OCI-M2 (cell line): ENCODE results near the gene TMEM126A.
A peak's percentile ranks its signal among the peaks of the same experiment; 100 is the strongest.
"Not testable (repeated sequence)": the region's sequence is repeated elsewhere in the genome, so short reads cannot be mapped to it uniquely, and the experiment has no call there.

Experiments used
- DNase-seq: peaks from one replicate; lab custom pipeline; 2025; ENCODE audit not compliant: unreplicated experiment; lab: John Stamatoyannopoulos, UW

TMEM126A gene

DNA sequence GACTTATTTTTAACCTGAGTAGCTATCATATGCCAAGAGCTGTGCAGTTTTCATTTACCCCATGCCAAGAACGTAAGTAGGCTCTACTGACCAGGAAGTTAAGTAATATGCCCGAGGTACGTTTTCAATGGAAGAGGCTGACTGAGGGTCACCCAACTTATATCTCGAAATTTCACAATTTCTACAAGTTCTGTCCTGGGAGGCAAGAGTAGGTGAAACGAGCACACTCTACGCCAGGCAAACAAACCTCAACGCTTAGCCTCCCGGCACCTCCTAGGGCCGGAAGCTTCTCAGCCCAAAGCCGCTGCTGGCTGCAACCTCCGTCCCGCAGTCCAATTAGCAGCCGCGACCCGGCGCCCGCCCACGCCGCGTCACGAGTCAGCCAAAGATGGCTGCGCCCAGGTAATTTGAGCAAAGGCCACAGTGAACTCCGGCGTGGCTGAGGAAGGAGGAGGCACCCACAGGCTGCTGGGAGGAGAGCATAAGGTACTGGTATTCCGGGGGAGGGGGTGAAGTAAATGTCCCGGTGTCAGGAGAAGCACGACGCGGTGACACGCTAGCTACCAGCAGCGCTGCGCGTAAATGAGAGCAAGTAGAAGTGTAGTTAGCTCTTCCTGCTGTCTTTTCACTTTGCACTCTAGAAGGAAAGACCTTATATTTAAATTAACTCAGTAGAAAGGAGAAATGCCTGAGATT is at the start of gene TMEM126A:
TMEM126A (plus strand) TSS at position 364 of the 696 bp plus-strand sequence. CDS start 2,289 bp downstream, outside the sequence.
- DNase-seq: no peak

DNA sequence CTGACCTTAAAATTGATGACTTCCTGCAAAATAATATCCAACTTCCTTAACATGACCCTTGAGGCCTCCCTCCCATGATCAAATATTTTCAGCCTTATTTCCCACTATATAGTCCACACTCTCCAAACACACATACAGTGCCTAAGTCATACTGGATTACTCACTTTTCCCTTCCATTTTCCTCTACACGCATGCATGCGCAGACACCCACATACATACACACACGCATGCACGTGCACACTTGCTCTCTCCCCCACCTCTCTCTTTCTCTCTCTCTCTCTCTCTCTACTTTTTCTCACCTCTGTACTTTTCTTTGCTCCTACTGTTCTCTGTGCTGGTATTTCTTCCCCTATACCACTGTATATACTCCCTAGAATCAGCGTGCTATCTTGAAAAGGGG is 48.7 kb upstream of the TMEM126A start:
- no peak for DNase-seq

DNA sequence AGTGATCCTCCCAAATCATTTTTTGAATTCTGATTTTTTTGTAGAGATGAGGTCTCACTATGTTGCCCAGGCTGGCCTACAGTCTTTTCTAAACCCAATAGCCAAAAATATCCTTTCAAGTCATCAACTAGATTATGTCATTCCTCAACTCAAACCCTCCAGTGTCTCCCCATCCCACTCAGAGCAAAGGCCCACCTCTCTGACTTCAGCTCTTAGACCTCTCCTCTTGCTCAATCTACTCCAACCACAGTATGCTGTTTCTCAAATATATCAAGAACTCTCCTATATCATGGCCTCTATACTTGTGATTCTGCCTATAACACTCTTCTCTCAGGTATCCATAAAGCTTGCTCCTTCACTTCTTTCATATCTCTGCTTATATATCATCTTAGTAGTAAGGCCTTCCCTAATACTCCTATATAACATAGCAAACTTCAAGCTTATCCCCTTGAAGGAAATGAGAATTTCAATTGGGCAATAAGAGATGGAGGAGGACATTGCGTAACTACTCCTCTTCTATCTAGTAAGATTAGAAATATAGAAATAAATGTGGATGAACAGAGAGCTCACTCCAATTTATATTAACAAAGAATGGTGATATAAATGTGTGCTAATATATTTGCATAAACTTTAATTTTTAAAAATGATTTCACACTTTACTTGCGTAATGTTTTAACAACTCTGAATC is 45.1 kb upstream of the TMEM126A start:
- DNase-seq: no peak

DNA sequence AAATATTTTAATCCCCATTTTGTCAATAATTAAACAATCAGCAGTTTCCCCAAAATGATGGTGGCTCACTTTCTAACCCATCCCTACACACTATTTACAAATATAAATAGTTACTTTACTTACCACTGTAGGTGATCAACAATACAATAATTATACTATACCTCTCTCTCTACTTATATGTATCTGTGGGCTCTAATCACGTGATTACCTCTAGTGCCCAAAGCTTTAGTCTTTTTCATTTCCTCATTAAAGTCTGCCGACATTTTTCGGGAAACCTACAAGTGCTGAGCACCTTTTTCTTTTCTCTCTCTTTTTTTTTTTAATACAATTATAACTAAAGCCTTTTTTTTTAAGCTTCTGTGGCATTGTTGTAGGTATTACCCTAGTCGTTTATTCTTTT is 44.5 kb upstream of the TMEM126A start:
- no peak for DNase-seq

DNA sequence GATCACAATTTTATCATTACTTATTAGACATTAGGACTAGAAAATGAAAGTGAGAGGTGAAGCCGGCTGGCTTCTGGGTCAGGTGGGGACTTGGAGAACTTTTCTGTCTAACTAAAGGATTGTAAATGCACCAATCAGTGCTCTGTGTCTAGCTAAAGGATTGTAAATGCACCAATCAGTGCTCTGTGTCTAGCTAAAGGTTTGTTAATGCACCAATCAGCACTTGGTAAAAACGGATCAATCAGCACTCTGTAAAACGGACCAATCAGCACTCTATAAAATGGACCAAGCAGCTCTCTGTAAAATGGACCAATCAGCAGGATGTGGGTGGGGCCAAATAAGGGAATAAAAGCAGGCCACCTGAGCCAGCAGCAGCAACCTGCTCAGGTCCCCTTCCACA is 41.5 kb upstream of the TMEM126A start:
- DNase-seq: not testable (repeated sequence)

DNA sequence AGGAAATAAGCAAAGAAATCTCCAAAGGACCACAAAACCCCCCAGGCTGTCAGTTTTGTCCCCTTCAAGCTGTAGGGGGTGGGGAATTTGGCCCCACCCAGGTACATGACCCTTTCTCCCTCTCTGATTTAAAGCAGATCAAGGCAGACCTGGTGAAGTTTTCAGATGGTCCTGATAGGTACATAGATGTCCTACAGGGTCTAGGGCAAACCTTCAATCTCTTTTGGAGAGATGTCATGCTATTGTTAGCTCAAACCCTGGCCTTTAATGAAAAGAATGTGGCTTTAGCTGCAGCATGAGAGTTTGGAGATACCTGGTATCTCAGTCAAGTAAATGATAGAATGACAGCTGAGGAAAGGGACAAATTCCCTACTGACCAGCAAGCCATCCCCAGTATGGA is 39.1 kb upstream of the TMEM126A start:
- DNase-seq: not testable (repeated sequence)

DNA sequence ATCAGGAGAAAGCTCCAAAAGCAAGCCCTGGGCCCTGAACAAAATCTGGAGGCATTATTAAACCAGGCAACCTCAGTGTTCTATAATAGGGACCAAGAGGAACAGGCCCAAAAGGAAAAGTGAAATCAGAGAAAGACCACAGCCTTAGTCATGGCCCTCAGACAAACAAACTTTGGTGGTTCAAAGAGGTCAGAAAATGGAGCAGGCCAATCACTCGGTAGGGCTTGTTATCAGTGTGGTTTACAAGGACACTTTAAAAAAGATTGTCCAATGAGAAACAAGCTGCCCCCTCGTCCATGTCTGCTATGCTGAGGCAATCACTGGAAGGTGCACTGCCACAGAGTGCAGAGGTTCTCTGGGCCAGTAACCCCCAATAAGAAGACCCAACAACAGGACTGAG is 38.5 kb upstream of the TMEM126A start:
- not testable (repeated sequence) for DNase-seq

DNA sequence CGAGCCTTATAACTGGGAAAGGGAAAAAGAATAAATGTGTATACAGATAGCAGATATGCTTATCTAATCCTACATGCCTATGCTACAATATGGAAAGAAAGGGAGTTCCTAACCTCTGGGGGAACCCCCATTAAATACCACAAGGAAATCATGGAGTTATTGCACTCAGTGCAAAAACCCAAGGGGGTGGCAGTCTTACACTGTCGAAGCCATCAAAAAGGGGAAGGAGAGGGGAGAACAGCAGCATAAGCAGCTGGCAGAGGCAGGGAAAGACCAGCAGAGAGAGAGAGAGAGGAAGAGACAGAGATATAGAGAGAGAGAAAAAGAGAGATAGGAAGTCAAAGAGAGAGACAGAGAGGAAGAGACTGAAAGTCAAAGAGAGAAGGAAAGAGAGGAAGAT is 36.1 kb upstream of the TMEM126A start:
- not testable (repeated sequence) for DNase-seq

DNA sequence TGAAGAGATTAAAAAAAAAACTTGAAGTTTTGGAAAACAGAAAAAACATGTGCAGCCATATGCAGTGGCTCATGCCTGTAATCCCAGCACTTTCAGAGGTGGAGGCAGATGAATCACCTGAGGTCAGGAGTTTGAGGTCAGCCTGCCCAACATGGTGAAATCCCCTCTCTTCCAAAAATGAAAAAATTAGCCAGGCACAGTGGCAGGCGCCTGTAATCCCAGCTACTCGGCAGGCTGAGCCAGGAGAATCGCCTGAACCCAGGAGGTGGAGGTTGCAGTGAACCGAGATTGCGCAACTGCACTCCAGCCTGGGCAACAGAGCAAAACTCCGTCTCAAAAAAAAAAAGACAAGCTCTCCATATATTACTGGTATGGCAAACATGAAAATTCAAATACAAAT is 28.3 kb upstream of the TMEM126A start:
- no peak for DNase-seq

DNA sequence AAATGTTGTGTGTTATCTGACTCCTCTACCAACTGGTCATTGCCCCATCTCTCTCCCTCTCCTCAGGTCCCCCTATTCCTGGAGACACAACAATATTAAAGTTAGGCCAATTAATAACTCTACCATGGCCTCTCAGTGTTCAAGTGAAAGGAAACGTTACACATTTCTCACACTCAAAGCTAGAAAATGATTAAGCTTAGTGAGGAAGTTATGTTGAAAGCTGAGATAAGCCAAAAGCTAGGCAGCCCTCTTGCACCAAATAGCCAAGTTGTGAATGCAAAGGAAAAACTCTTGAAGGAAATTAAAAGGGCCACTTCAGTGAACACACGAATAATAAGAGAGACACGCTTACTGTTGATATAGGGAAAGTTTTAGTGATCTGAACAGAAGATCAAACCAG is 27.5 kb upstream of the TMEM126A start:
- no peak for DNase-seq

DNA sequence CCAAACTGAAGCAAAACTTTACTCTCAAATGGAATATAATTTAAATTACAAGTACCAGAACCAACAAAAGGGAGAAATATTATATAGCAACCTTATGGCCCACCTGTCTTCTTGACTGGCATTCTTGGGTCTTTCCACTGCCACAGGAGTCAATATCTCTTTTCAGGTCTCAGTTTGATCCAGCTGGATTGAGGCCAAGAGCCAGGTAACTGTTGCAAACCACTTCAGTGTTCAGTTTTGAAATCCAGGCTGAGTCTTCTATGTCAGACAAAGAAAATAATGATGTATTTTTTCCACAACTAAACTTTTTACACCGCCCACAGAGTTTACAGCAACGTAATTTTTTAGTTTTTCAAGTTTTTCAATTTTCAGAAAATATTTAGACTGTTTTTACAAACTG is 21.3 kb upstream of the TMEM126A start:
- no peak for DNase-seq

DNA sequence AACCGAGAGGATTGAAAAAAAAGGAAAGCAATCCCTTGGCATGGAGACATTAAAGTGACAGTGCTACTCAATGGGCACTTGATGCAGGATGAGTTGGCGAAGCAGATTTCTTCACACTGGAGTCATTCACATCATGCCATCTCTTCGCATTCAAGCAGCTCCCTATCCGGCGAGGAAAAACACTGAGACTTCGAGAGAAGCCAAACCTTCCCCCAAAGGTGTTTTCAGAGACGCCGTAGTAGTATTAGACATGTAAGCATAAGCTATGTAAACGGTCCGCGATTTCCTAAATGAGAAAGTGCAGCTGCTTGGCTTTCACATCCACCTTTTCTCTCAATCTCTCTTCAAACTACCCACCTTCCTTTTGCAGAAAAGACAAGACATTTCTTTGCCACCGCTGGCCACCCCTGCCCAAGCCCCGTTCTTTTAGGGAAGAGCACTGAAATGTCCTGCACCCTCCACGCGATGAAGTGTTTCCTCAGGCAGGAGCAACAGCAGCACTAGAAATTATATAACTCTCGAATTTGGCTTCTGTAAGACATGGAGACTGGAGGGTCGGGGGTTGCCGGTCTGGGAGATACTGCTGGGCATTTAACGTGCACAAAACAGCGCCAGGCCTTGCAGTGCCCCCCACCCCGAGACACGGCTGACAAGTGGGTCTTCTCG is 20.3 kb upstream of the TMEM126A start, which contains the start of gene DLG2:
DLG2 (minus strand) TSS at position 13 of the 666 bp plus-strand sequence.
- no peak for DNase-seq

DNA sequence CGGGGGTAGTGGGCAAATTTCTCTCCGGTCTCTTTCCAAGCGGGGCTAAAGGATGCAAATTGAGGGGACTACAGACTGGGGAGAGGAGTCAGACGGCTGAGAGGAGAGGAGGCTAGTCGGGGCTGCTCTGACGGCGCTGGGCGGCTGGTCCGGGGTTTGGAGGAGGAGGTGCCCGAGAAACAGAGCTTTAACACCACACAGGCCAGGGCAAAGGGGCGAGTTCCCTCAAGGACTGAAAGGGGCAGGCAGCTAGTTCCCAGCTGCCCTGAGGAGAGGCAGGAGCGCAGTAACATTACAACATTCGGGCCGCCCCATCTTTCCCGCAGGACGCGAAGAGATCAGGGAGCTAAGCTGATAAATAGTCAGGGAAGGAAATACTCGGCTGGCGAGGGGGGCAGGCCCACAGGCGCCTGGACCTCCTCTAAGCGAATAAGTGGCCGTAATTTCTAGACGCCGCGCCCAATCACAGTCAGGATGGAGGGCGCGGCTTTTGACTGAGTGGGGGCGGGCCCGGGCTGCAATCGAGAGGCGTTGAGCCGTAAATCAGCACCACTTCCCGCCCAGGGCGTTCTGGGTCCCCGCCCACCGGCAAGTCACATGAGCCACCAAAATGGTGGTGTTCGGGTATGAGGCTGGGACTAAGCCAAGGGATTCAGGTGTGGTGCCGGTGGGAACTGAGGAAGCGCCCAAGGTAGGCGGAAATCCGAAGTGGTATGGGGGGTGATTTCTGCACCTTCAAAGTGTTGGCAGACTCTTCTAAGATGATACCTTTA is 19.6 kb upstream of the TMEM126A start, which contains the start of gene TMEM126B:
TMEM126B (plus strand) TSS at position 596 of the 773 bp plus-strand sequence; CDS start at position 611, 15 bp downstream.
- peak; percentile 66 for DNase-seq

DNA sequence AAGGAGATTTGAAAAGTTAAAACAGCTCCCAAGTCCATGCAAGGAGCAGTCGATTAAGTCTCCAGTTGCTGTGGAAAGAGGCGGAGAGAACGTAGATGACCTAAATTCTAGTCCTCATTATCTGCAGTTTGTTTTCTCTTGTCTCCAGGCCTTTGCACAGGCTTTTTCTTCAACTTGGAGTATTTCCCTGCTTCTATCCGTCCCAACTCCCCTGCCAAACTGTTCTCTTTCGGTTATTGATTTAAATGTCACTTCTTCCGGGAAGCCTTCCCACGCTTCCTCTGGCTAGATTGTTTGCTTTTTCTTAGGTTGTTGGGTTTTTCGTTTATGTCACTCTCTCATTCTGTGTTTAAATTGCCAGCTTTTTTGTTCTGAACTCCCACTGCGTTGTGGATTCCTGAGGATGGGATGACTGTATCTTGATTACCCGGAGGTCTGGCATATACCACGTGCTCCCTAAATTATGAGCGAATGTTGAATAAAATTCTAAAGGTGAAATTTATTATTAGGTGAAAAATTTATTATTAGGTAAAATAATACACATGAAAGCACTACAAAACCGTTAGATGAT is 18.9 kb upstream of the TMEM126A start:
- no peak for DNase-seq

DNA sequence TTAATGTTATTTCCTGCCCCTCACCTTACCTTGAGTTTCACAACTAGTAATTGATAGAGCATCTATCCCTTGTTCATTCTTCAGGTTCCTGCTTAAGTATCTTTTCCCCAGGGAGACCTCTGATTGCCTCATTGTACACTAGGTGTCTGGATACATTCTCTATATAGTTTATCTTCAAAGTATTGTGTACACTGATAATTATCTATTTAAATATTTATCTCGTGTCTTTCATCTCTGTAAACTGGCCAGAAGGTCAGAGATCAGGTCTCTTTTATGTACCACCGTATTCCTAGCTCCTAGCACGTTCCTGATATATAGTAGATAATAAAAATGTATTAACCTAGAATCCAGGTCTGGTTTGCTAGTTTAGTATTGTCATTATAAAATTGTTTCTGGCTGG is 13.0 kb upstream of the TMEM126A start:
- DNase-seq: no peak

DNA sequence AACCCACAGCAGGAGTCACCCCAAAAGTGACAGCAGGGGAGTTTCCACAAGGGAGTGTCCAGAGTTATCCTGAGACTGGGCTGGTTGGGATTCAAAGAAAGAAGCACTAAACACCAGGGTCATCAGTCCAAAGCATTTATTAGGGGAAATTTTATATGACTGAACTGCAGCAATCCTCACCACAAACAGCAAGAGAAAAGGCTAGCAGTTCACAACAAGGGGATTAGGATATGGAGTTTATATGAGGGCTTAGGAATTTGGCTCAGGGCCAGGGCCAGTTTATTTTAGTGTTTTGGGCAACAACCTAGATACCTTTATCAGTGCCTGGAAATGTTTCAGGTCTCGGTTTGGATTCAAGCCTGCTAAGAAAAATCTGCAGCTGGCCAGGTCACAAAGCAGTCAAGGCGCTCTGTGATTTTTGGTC is 4.6 kb upstream of the TMEM126A start:
- no peak for DNase-seq

DNA sequence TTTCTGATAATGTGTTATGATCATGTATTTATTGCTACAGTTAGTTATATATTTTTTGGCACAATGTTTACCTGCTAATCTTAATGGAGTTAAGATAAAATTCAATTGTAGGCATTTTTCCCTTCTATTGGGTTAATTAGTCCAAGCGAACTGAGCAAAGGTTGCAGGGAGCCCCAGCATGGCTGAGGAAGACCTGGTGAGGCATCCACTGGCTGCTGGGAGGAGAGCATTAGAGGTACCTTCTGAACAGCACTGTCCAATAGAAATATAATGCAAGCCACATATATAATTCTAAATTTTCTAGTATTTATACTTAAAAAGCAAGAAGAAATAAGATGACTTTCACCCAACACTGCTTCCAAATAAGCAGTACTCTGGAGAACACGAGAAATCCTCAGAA is 689 bp upstream of the TMEM126A start:
- no peak for DNase-seq

DNA sequence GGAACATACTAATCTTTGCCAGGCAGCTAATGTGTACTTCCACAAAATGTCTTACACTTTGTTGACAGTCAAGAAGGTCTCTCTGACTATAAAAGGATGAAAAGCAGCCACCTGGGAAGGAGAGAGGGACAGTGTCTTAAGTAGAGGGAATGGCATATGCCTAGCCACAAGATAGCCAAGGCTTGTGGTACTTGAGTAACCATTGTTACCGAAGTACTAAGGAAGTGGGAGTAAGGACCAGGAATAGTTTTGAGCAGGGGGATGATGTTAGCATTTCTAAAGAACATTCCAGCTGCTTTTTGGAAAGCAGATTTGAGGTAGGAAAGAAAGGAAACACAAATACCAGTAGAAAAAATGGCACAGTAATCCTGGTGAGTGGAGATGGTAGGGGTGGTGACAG is 3.4 kb downstream of the TMEM126A start:
- DNase-seq: no peak

DNA sequence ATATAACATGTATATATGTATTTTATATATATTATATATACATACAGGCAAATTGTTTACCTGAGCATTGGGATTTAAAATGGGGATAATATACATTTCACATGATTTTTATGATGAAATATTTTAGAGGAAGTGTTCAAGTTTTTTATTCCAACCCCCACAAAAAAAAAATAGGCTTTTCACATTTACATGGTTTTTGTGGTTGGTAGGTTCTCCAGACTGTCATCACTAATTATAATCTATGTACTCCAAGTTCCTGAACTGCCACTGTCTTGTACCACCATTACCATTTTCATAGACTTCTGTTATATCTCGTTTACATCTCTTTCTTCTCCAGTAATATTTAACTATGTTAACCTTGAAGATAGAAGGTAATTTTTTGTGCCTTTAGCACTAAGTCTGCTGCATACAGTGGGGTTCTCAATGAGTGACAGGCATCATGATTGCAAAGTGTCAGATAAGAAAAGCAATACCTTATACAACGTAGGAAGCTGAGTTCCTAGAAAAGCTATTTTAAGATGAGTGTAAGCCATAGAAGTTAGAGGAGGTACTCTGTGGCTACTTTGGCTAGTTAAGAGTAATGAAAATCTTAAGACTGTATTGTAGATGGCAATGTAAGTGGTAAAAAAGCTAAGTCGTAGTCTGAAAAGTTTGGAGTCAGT is 5.2 kb downstream of the TMEM126A start:
- DNase-seq: no peak

DNA sequence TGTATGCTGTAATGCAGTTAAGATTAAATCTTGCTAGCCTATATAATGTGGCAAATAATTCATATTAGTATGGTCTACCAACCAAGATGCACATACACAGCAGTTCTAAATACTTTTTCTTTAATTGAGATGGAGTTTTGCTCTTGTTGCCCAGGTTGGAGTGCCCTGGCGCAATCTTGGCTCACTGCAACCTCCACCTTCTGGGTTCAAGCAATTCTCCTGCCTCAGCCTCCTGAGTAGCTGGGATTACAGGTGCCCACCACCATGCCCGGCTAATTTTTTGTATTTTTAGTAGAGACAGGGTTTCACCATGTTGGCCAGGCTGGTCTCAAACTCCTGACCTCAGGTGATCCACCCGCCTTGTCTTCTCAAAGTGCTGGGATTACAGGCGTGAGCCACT is 6.6 kb downstream of the TMEM126A start:
- DNase-seq: not testable (repeated sequence)
